ENCODE measurements around the gene NCF4. TPM values are rescaled to one million over a fixed set of nuclear protein-coding genes. Genes with fewer than 3 reads are reported as not detected.

NCF4 gene
- 10 to 100 TPM; 13.0 to 68.1 TPM for total RNA-seq
- 1 to 10 TPM; 3.2 to 4.0 (median 3.7) TPM for polyA plus RNA-seq (ENCODE audit: insufficient read length in 6 of 6)
- long read RNA-seq, donor 1, partial matches to known transcripts = 0 of 1 reads
- long read RNA-seq, donor 1, other reads (novel, unspliced or antisense) = 0 of 1 reads
- long read RNA-seq, donor 2, partial matches to known transcripts = 0 of 1 reads
- long read RNA-seq, donor 2, other reads (novel, unspliced or antisense) = 0 of 1 reads
- long read RNA-seq, donor 3, partial matches to known transcripts = 0 of 2 reads
- long read RNA-seq, donor 3, other reads (novel, unspliced or antisense) = 0 of 2 reads
- long read RNA-seq, donor 4, transcript NCF4-201 (10 exons, 1,396 nt) = major isoform, 12 of 14 reads
- long read RNA-seq, donor 4, partial matches to known transcripts = 1 of 14 reads
- long read RNA-seq, donor 4, other reads (novel, unspliced or antisense) = 1 of 14 reads
- long read RNA-seq, donor 5, partial matches to known transcripts = 0 of 3 reads
- long read RNA-seq, donor 5, other reads (novel, unspliced or antisense) = 0 of 3 reads
- long read RNA-seq, donor 6, partial matches to known transcripts = 0 of 1 reads
- long read RNA-seq, donor 6, other reads (novel, unspliced or antisense) = 0 of 1 reads
- long read RNA-seq, donor 7 = 0 reads
- long read RNA-seq, donor 8, partial matches to known transcripts = 0 of 1 reads
- long read RNA-seq, donor 8, other reads (novel, unspliced or antisense) = 0 of 1 reads
- long read RNA-seq, donor 9 = 0 reads
- long read RNA-seq, donor 10, transcript NCF4-202 (9 exons, 1,641 nt) = minor isoform, 6 of 77 reads
- long read RNA-seq, donor 10, transcript NCF4-201 (10 exons, 1,396 nt) = major isoform, 67 of 77 reads
- long read RNA-seq, donor 10, partial matches to known transcripts = 1 of 77 reads
- long read RNA-seq, donor 10, other reads (novel, unspliced or antisense) = 3 of 77 reads
- long read RNA-seq, donor 11, partial matches to known transcripts = 0 of 1 reads
- long read RNA-seq, donor 11, other reads (novel, unspliced or antisense) = 0 of 1 reads
- long read RNA-seq, donor 12, partial matches to known transcripts = 0 of 1 reads
- long read RNA-seq, donor 12, other reads (novel, unspliced or antisense) = 0 of 1 reads

DNA sequence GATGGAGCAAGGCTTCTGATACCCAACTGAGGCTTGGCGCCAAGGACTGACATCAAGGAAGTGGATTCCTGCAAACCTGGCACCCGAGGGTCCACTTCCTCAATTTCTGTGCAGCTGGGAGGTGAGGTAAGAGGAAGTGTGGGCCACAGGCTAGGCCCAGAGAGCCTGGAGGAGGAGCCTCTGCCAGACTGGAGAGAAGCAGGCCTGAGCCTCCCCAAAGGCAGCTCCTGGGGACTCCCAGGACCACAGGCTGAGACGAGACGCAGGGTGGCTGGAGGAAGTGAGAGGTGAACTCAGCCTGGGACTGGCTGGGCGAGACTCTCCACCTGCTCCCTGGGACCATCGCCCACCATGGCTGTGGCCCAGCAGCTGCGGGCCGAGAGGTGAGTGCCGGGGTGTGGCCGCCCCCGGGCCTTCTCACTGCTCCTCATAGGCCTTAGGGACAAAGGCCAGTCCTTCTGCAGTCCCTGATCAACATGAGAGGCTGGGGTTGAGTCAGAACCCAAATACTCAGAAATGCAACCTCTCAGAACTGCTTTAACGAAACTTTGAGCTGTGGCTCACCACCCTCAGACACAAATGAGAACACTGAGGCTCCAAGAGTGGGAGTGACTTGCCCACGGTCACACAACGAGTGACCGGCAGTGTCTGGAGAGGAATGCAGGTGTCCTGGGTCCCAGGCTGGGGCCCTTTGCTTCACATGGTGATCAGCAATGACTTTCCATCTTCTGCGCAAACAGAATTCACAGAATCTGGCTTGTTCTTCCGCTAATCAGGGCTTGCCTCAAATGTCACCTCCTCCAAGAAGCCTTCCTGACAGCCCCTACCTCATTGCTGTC lies at the start of gene NCF4:
Gene NCF4, plus strand, starts transcription at position 186 of the 839 bp plus-strand sequence. Its CDS starts 166 bp downstream, at position 352.
- peaks cover 0 to 12% of the 10 kb centered on the region in 2 donors for H3K36me3 ChIP-seq
- intact Hi-C loops (cut with DNase I) = no loop called here
- DNase-seq = peak in 3 of 4 donors; percentile 28 to 91 (median 90)
- ATAC-seq = peak; percentile 68
- H3K27me3 ChIP-seq = peaks cover 0 to 7% of the 10 kb centered on the region in 2 donors
- TF ChIP-seq, protein P1, sequence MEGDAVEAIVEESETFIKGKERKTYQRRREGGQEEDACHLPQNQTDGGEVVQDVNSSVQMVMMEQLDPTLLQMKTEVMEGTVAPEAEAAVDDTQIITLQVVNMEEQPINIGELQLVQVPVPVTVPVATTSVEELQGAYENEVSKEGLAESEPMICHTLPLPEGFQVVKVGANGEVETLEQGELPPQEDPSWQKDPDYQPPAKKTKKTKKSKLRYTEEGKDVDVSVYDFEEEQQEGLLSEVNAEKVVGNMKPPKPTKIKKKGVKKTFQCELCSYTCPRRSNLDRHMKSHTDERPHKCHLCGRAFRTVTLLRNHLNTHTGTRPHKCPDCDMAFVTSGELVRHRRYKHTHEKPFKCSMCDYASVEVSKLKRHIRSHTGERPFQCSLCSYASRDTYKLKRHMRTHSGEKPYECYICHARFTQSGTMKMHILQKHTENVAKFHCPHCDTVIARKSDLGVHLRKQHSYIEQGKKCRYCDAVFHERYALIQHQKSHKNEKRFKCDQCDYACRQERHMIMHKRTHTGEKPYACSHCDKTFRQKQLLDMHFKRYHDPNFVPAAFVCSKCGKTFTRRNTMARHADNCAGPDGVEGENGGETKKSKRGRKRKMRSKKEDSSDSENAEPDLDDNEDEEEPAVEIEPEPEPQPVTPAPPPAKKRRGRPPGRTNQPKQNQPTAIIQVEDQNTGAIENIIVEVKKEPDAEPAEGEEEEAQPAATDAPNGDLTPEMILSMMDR (IDR thresholded peaks at IDR 0.05) = no peak
- H3K4me3 ChIP-seq = peak within 1 kb of the TSS in 1 of 2 donors; percentile 48
- H3K9me3 ChIP-seq = no peaks in the 10 kb centered on the region
- peaks cover 0 to 89% of the 10 kb centered on the region in 2 donors for H3K4me1 ChIP-seq
- peak within 1 kb of the TSS; percentile 69 to 96 for H3K27ac ChIP-seq

DNA sequence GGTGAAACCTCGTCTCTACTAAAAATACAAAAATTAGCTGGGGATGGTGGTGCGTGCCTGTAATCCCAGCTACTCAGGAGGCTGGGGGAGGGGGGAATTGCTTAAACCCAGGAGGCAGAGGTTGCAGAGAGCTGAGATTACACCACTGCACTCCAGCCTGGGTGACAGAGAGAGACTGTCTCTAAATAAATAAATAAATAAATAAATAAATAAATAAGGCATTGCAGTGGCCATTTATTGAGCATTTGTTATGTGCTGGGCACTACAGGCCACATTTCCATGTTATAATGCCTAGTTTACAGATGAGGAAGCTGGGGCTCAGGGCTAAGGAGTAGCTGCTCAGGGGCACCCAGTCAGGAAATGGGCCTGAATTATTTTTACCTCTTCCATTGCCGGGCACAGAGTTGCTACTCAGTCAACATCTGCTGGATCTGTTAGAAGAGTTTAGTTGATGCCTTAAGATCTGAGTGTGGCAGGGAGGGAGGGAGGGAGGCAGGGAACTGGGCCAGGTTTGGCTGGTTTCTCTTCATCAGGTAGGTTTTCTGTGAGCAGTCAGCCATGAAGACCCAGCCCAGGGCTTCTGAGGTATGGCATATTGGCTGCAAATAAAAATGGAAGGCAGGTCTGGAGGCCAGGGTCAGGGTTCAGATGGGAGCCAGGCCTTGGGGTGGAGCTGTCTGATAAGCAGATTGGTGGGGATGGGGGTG lies 49.6 kb upstream of the NCF4 start:
- Histone ChIP-seq H3K27ac (no peak overlapping the region), H3K4me1 (peaks cover under 1 to 7% of the 10 kb centered on the region in 2 donors), H3K36me3 (no peaks in the 10 kb centered on the region), H3K4me3 (no peak overlapping the region), H3K27me3 (peaks cover 12 to 59% of the 10 kb centered on the region in 2 donors), H3K9me3 (no peaks in the 10 kb centered on the region)
- DNase-seq = no peak
- intact Hi-C loops (cut with DNase I) = no loop called here
- ATAC-seq = no peak
- TF ChIP-seq, protein P1 (IDR thresholded peaks at IDR 0.05) = no peak

DNA sequence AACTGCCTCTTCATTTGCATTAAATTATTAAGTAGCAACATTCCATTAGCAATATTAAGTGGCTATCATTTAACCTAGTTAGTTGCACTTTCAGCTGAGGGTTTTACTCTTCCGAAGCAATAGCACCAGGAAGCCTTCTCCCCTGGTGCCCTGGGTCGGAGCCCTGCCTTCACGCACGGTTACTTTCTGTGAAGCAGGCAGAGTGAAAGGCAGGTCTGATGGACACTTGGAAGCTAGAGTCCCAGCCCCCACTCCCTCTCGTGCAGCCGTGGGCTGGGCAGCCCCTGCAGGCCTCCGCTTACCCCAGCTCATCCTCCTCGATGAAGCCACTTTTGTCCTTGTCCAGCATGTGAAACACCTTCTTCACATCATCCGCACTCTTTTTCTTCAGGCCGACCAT lies 46.0 kb upstream of the NCF4 start:
- peaks cover 47 to 87% of the 10 kb centered on the region in 2 donors for H3K27me3 ChIP-seq
- intact Hi-C loops (cut with DNase I) = no loop called here

More for the DNA sequence above, 46.0 kb upstream of the NCF4 start:
- H3K27ac ChIP-seq = no peak overlapping the region
- H3K4me3 ChIP-seq = no peak overlapping the region
- peaks cover 10 to 13% of the 10 kb centered on the region in 2 donors for H3K4me1 ChIP-seq
- ATAC-seq = no peak
- no peaks in the 10 kb centered on the region for H3K36me3 ChIP-seq
- TF ChIP-seq, protein P1 (IDR thresholded peaks at IDR 0.05) = no peak
- DNase-seq = no peak
- no peaks in the 10 kb centered on the region for H3K9me3 ChIP-seq
